ENCODE results near the gene GRM1. TPM values are rescaled to one million over a fixed set of nuclear protein-coding genes. Genes with fewer than 3 reads are reported as not detected.

The GRM1 gene
- total RNA-seq, 2 experiments from 2014 or later = not detected

DNA sequence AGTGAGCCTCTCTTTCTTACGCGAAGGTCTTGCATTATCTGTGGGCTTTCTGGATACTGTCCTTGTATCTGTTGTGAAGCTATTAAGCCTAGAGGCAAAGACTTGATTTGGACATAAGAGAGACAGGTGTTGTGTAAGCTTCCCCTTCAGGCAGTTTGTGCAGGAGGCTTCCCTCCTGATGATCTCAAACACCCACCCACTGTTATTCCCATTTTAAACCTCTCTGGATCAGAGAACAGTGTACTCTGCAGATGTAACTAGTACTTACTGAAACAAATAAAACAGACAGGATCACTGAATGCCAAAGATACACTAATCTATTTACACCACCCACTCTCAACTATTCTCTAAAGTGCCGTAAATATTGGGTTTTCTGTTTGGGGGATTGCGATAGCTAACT, 401.0 kb downstream of the GRM1 start:
- no peak for DNase-seq
- Mint-ChIP-seq H3K4me3 (no peak overlapping the region), H3K4me1 (no peaks in the 10 kb centered on the region), H3K27me3 (peaks cover 11% of the 10 kb centered on the region), H3K9me3 (no peaks in the 10 kb centered on the region), H3K36me3 (no peaks in the 10 kb centered on the region), H3K27ac (no peak overlapping the region)
- no peak for ATAC-seq (ENCODE audit: low read depth)
- POLR2A ChIA-PET = no interaction called here

DNA sequence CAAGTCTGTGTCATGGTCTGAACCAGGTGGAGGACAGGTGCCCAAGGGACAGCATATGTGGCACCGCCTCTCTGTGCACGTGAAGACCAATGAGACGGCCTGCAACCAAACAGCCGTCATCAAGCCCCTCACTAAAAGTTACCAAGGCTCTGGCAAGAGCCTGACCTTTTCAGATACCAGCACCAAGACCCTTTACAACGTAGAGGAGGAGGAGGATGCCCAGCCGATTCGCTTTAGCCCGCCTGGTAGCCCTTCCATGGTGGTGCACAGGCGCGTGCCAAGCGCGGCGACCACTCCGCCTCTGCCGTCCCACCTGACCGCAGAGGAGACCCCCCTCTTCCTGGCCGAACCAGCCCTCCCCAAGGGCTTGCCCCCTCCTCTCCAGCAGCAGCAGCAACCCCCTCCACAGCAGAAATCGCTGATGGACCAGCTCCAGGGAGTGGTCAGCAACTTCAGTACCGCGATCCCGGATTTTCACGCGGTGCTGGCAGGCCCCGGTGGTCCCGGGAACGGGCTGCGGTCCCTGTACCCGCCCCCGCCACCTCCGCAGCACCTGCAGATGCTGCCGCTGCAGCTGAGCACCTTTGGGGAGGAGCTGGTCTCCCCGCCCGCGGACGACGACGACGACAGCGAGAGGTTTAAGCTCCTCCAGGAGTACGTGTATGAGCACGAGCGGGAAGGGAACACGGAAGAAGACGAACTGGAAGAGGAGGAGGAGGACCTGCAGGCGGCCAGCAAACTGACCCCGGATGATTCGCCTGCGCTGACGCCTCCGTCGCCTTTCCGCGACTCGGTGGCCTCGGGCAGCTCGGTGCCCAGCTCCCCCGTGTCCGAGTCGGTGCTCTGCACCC, 405.2 kb downstream of the GRM1 start:
- ATAC-seq (ENCODE audit: low read depth) = no peak
- Mint-ChIP-seq H3K4me1 (no peaks in the 10 kb centered on the region), H3K27me3 (peaks cover 13% of the 10 kb centered on the region), H3K4me3 (no peak overlapping the region), H3K9me3 (no peaks in the 10 kb centered on the region), H3K27ac (no peak overlapping the region), H3K36me3 (no peaks in the 10 kb centered on the region)
- POLR2A ChIA-PET = no interaction called here
- no peak for DNase-seq

DNA sequence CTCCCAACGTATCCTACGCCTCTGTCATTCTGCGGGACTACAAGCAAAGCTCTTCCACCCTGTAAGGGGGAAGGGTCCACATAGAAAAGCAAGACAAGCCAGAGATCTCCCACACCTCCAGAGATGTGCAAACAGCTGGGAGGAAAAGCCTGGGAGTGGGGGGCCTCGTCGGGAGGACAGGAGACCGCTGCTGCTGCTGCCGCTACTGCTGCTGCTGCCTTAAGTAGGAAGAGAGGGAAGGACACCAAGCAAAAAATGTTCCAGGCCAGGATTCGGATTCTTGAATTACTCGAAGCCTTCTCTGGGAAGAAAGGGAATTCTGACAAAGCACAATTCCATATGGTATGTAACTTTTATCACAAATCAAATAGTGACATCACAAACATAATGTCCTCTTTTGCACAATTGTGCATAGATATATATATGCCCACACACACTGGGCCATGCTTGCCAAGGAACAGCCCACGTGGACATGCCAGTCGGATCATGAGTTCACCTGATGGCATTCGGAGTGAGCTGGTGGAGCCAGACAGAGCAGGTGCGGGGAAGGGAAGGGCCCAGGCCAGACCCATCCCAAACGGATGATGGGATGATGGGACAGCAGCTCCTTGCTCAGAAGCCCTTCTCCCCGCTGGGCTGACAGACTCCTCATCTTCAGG, 406.0 kb downstream of the GRM1 start:
- Mint-ChIP-seq H3K9me3 (no peaks in the 10 kb centered on the region), H3K27ac (no peak overlapping the region), H3K4me1 (no peaks in the 10 kb centered on the region), H3K27me3 (peaks cover 13% of the 10 kb centered on the region), H3K36me3 (no peaks in the 10 kb centered on the region), H3K4me3 (peak overlapping the region; percentile 19)
- DNase-seq (no peak), ATAC-seq (ENCODE audit: low read depth) (no peak)
- POLR2A ChIA-PET = no interaction called here

DNA sequence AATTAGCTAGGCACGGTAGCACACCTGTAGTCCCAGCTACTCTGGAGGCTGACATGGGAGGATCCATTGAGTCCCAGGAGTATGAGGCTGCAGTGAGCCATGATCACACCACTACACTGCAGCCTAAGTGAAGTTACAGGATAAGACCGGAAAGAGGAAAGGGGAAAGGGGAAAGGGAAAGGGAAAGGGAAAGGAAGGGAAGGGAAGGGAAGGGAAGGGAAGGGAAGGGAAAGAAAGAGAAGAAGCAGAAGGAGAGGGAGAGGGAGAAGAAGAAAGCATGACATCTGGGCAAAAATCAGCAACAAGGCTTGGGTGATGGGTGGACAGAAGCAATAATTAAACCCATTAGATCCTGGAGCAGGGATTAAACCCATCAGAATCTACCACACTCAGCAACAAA, 413.0 kb downstream of the GRM1 start:
- POLR2A ChIA-PET = no interaction called here
- ATAC-seq (ENCODE audit: low read depth) (no peak), DNase-seq (no peak)
- H3K36me3 Mint-ChIP-seq = no peaks in the 10 kb centered on the region
- H3K4me1 Mint-ChIP-seq = no peaks in the 10 kb centered on the region
- H3K27ac Mint-ChIP-seq = no peak overlapping the region
- no peaks in the 10 kb centered on the region for H3K9me3 Mint-ChIP-seq
- no peaks in the 10 kb centered on the region for H3K27me3 Mint-ChIP-seq
- no peak overlapping the region for H3K4me3 Mint-ChIP-seq

DNA sequence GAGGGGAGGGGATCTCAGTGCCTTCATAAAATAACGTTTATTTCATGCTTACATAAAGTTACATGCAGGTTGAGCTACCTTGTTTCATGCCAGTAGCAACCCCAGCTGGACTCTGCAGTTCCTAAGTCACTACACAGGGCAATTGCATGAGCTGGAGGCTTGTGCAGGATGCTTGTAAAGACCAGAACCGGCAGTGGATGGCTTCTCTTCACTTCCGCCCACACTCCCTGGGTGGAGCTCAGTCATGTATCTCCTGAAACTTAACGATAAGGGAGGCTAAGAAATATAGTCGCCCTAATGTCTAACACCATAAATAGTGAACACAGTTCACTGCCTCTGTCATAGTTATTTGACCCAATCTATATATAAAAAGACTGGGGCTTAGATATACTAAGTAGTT, 415.3 kb downstream of the GRM1 start:
- Mint-ChIP-seq H3K9me3 (no peaks in the 10 kb centered on the region), H3K27me3 (no peaks in the 10 kb centered on the region), H3K4me1 (no peaks in the 10 kb centered on the region), H3K4me3 (no peak overlapping the region), H3K36me3 (no peaks in the 10 kb centered on the region), H3K27ac (no peak overlapping the region)
- POLR2A ChIA-PET = no interaction called here
- DNase-seq = no peak
- no peak for ATAC-seq (ENCODE audit: low read depth)

DNA sequence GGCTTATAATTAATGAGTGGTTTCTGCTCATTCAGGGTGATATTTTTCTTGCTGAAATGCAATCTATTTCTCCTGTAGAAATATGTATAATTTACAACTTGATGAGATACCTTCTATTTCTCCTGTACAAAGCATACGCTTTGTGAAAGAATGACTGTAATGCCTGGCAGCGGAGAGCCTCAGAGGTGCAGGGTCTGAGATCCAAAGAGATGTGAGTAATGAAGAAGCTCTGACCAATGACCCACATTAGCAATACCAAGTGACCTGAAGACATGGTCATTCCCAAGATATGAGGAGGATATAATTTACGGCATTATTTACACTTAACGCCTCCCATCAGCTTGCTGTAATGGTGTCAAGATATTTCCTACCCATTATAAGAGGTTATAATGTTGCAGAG, 416.4 kb downstream of the GRM1 start:
- no peaks in the 10 kb centered on the region for H3K9me3 Mint-ChIP-seq
- DNase-seq (no peak), ATAC-seq (ENCODE audit: low read depth) (no peak)
- H3K27me3 Mint-ChIP-seq = no peaks in the 10 kb centered on the region
- no peak overlapping the region for H3K27ac Mint-ChIP-seq
- H3K36me3 Mint-ChIP-seq = no peaks in the 10 kb centered on the region
- H3K4me3 Mint-ChIP-seq = no peak overlapping the region
- POLR2A ChIA-PET = no interaction called here
- H3K4me1 Mint-ChIP-seq = no peaks in the 10 kb centered on the region

DNA sequence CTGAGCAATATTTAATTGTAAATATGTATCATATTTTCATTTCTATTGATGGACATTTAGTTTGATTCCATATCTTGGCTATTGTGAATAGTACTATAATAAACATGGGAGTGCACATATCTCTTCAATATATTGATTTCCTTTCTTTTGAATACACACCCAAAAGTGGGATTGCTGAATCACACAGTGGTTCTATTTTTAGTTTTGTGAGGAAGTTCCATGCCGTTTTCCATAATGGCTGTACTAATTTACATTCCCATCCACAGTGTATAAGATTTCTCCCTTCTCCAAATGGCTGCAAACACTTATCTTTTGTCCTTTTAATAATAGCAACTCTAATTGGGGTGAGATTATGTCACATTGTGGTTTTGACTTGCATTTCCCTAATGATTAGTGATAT, 428.0 kb downstream of the GRM1 start:
- DNase-seq (no peak), ATAC-seq (ENCODE audit: low read depth) (no peak)
- H3K27me3 Mint-ChIP-seq = no peaks in the 10 kb centered on the region
- H3K36me3 Mint-ChIP-seq = no peaks in the 10 kb centered on the region
- H3K27ac Mint-ChIP-seq = no peak overlapping the region
- no peaks in the 10 kb centered on the region for H3K4me1 Mint-ChIP-seq
- no peak overlapping the region for H3K4me3 Mint-ChIP-seq
- POLR2A ChIA-PET = no interaction called here
- peaks cover 4% of the 10 kb centered on the region for H3K9me3 Mint-ChIP-seq

DNA sequence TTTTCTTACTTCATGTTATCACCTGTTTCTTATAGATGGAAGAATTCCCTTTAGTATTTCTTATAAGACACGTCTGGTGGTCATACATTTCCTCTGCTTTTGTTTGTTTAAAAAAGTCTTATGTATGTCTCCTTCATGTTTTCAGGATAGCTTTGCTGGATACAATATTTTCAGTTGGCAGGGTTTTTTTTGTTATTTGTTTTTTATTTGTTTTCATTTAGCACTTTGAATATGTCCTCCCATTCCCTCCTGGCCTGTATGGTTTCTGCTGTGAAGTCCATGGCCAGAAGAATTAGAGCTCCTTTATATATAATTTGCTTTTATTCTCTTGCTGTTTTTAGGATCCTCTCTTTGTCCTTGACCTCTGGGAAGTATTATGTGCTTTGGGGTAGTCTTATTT, 432.1 kb downstream of the GRM1 start:
- Mint-ChIP-seq H3K4me3 (no peak overlapping the region), H3K4me1 (no peaks in the 10 kb centered on the region), H3K27me3 (no peaks in the 10 kb centered on the region), H3K9me3 (peaks cover 6% of the 10 kb centered on the region), H3K36me3 (no peaks in the 10 kb centered on the region), H3K27ac (no peak overlapping the region)
- POLR2A ChIA-PET = no interaction called here
- no peak for ATAC-seq (ENCODE audit: low read depth)
- DNase-seq = no peak

DNA sequence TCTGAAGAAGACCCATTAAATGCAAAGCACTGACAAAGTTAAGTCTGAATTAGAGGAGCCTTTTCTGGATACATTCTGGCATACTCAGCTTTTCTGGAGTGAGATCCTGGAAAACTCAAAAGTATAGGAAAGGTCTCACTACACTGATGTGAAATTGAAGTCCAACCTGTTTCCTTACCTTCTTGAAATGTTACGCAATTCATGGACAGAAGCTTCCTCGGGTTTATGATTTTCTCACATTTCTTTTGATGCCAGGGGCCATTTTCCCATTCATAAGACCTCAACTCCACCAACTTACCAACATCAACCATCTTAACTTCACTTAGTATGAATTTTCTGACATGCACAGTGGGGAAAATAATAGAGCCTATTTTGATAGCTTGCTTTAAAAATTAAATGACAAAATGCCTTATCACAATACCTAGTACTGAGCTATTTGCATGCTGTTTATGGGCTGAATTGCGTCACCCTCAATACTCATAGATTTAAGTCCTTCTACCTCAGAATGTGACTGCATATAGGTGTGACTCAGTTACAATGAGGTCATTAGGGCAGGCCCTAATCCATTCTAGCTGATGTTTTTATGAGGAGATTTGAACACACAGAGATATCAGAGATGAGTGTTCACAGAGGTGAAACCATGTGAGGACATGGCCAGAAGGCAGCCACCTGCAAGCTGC, 441.4 kb downstream of the GRM1 start:
- Mint-ChIP-seq H3K27me3 (no peaks in the 10 kb centered on the region), H3K4me1 (no peaks in the 10 kb centered on the region), H3K36me3 (no peaks in the 10 kb centered on the region), H3K27ac (no peak overlapping the region), H3K9me3 (no peaks in the 10 kb centered on the region), H3K4me3 (no peak overlapping the region)
- ATAC-seq (ENCODE audit: low read depth) (no peak), DNase-seq (no peak)
- POLR2A ChIA-PET = interaction anchor here (0.6 kb wide), 1 partner anchor 551 kb away, joined by 3 read pairs; no protein-coding TSS in a partner anchor

DNA sequence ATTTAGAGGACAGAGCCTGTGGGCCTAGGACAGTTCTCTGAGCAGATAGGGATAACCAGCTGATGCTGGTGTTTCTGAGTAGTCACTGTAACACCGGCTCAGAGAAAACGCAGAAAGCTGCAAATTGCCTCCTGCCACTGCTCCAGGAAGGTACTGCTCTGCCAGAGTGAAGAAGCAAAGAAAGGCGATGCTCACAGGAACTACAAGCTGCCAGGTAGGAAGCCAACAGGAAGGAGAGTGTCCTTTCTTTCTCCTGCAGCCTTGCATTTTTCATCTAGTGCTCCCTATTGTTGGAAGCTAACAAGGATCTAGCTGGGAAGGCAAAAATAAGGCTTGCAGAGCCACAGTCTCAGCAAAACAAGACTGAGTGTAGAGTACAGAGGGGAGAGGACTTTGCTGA, 444.1 kb downstream of the GRM1 start:
- ATAC-seq (ENCODE audit: low read depth) (no peak), DNase-seq (no peak)
- no peak overlapping the region for H3K27ac Mint-ChIP-seq
- H3K27me3 Mint-ChIP-seq = no peaks in the 10 kb centered on the region
- no peaks in the 10 kb centered on the region for H3K36me3 Mint-ChIP-seq
- H3K4me3 Mint-ChIP-seq = no peak overlapping the region
- H3K4me1 Mint-ChIP-seq = no peaks in the 10 kb centered on the region
- H3K9me3 Mint-ChIP-seq = no peaks in the 10 kb centered on the region
- POLR2A ChIA-PET = no interaction called here

DNA sequence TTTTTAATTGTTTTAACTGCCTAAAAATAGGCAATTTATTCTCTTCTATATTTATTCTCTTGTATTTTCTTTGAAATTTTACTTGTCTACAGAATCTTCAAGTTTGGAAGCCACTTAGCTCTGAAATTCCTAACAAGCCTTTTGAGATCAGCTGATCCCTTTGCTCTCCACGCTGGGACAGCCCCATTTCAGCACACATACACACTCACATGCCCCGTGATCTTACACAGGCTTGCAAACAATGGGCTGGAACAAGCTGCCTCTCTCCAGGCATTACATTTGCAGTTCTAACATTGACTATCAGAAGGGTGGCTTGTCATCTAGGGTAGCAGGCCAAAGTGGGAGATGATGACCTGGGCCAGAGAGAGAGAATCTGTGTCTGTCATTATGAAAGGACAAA, 452.7 kb downstream of the GRM1 start:
- no peak overlapping the region for H3K4me3 Mint-ChIP-seq
- H3K9me3 Mint-ChIP-seq = peaks cover 2% of the 10 kb centered on the region
- POLR2A ChIA-PET = no interaction called here
- H3K27ac Mint-ChIP-seq = no peak overlapping the region
- no peaks in the 10 kb centered on the region for H3K4me1 Mint-ChIP-seq
- DNase-seq (no peak), ATAC-seq (ENCODE audit: low read depth) (no peak)
- no peaks in the 10 kb centered on the region for H3K27me3 Mint-ChIP-seq
- no peaks in the 10 kb centered on the region for H3K36me3 Mint-ChIP-seq

DNA sequence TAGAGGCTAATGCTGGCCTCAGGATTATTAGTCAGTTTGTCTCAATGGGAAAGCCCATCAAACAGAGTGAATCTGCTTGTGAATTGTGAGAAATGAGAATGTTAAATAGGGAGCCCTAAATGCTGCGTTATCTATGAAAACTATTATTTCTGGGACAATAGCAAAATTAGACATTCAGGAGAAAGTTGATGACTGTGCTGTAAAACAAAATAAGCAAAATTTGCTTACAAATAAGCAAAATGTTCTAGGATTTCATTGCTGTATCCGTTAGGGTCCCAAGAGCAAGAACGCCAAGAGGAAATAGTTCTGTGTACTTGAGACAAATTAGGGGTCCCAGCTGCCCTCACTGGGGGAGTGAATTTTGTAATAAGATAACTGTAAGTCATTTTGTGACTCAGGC, 455.5 kb downstream of the GRM1 start:
- Mint-ChIP-seq H3K36me3 (no peaks in the 10 kb centered on the region), H3K9me3 (peaks cover 2% of the 10 kb centered on the region), H3K4me1 (no peaks in the 10 kb centered on the region), H3K4me3 (no peak overlapping the region), H3K27me3 (no peaks in the 10 kb centered on the region), H3K27ac (no peak overlapping the region)
- DNase-seq (no peak), ATAC-seq (ENCODE audit: low read depth) (no peak)
- POLR2A ChIA-PET = no interaction called here

Measured in activated naive CD8-positive, alpha-beta T cell treated with anti-CD3 and anti-CD28 coated beads, Interleukin-2, amount 10 ng/mL, durations not matched to agents 7 days and 5 days (primary cell).